ENCODE results near the gene KIF5A.
A peak's percentile ranks its signal among the peaks of the same experiment; 100 is the strongest.

The KIF5A gene

GRCh38 chr12:57519796-57520052 is 30.1 kb upstream of the KIF5A start:
- DNase-seq (ENCODE audit: low read depth in 1 of 2, low spot score in 1 of 2): peak in 1 of 2 donors; percentile 9

- peak; percentile 99 to 100 for DNase-seq (ENCODE audit: low read depth in 1 of 2, low spot score in 1 of 2)
These were observed 29.6 kb upstream of the KIF5A start, which contains the start of gene DDIT3 for GRCh38 chr12:57520053-57520818. Gene DDIT3 (minus strand): TSS chr12:57520514. CDS start chr12:57517406, 3,108 bp downstream.

GRCh38 chr12:57521525-57522010 is 28.3 kb upstream of the KIF5A start:
- no peak for DNase-seq (ENCODE audit: low read depth in 1 of 2, low spot score in 1 of 2)

GRCh38 chr12:57522011-57522886 is 27.6 kb upstream of the KIF5A start, which contains the start of gene MBD6:
Gene MBD6 (plus strand): TSS chr12:57522824. CDS start chr12:57524304, 1,480 bp downstream.
- peak; percentile 83 for DNase-seq (ENCODE audit: low read depth in 1 of 2, low spot score in 1 of 2)

- no peak for DNase-seq (ENCODE audit: low read depth in 1 of 2, low spot score in 1 of 2)
These were observed 26.7 kb upstream of the KIF5A start for GRCh38 chr12:57522887-57523705.

- DNase-seq (ENCODE audit: low read depth in 1 of 2, low spot score in 1 of 2): no peak
These were observed 25.9 kb upstream of the KIF5A start for GRCh38 chr12:57523706-57524614.

- no peak for DNase-seq (ENCODE audit: low read depth in 1 of 2, low spot score in 1 of 2)
These were observed 24.8 kb upstream of the KIF5A start for GRCh38 chr12:57524814-57525614.

- DNase-seq (ENCODE audit: low read depth in 1 of 2, low spot score in 1 of 2): no peak
These were observed 24.0 kb upstream of the KIF5A start for GRCh38 chr12:57525615-57526383.

- no peak for DNase-seq (ENCODE audit: low read depth in 1 of 2, low spot score in 1 of 2)
These were observed 23.2 kb upstream of the KIF5A start for GRCh38 chr12:57526477-57527126.

- no peak for DNase-seq (ENCODE audit: low read depth in 1 of 2, low spot score in 1 of 2)
These were observed 22.7 kb upstream of the KIF5A start for GRCh38 chr12:57527184-57527583.

GRCh38 chr12:57528176-57528575 is 21.7 kb upstream of the KIF5A start:
- no peak for DNase-seq (ENCODE audit: low read depth in 1 of 2, low spot score in 1 of 2)

GRCh38 chr12:57528831-57529555 is 20.9 kb upstream of the KIF5A start:
- DNase-seq (ENCODE audit: low read depth in 1 of 2, low spot score in 1 of 2): no peak

GRCh38 chr12:57529831-57530230 is 20.0 kb upstream of the KIF5A start:
- DNase-seq (ENCODE audit: low read depth in 1 of 2, low spot score in 1 of 2): no peak

- DNase-seq (ENCODE audit: low read depth in 1 of 2, low spot score in 1 of 2): no peak
These were observed 19.3 kb upstream of the KIF5A start for GRCh38 chr12:57530396-57531142.

GRCh38 chr12:57531836-57532235 is 18.0 kb upstream of the KIF5A start:
- no peak for DNase-seq (ENCODE audit: low read depth in 1 of 2, low spot score in 1 of 2)

GRCh38 chr12:57533108-57533507 is 16.7 kb upstream of the KIF5A start:
- no peak for DNase-seq (ENCODE audit: low read depth in 1 of 2, low spot score in 1 of 2)

- DNase-seq (ENCODE audit: low read depth in 1 of 2, low spot score in 1 of 2): no peak
These were observed 15.6 kb upstream of the KIF5A start for GRCh38 chr12:57534250-57534649.
